Lung (tissue), 12 donors: ENCODE data around the gene UBA5. TPM values are rescaled to one million over a fixed set of nuclear protein-coding genes. Genes with fewer than 3 reads are reported as not detected.
A peak's percentile ranks its signal among the peaks of the same experiment; 100 is the strongest.

Experiments used
- ATAC-seq: fragments of 200-7000 bp; cut with Tn5 transposase; one replicate; pipeline ENCODE4 v1.9.1; 2020; ENCODE audit warnings: moderate number of reproducible peaks; ENCODE audit not compliant: insufficient read depth, low FRiP score
- DNase-seq, 3 donors: peaks; one replicate each; pipeline ENCODE4 v3.0.0-alpha.2; 2013 to 2017
- H3K27ac ChIP-seq, 2 donors: one replicate each; pipeline ENCODE4 v1.5.1; 2013; ENCODE audit warnings: mild to moderate bottlenecking in 2 of 2, moderate library complexity in 2 of 2, control low read depth in 1 of 2, inconsistent platforms in 1 of 2, low read depth in 1 of 2, low read length in 1 of 2
- H3K27me3 ChIP-seq, 3 donors: one replicate each; pipeline ENCODE4 v1.5.1; 2013; ENCODE audit warnings: low read length in 2 of 3; ENCODE audit not compliant: control insufficient read depth in 3 of 3, insufficient read depth in 3 of 3
- H3K36me3 ChIP-seq, 4 donors: one replicate each; pipeline ENCODE4 v1.5.1; 2013; ENCODE audit warnings: low read length in 4 of 4, mild to moderate bottlenecking in 1 of 4, moderate library complexity in 1 of 4; ENCODE audit not compliant: control insufficient read depth in 4 of 4, insufficient read depth in 4 of 4
- H3K4me1 ChIP-seq, 5 donors: one replicate each; pipeline ENCODE4 v1.5.1; 2013; ENCODE audit warnings: low read length in 5 of 5, mild to moderate bottlenecking in 2 of 5, moderate library complexity in 1 of 5; ENCODE audit not compliant: control insufficient read depth in 5 of 5, insufficient read depth in 5 of 5
- H3K4me3 ChIP-seq: one replicate; pipeline ENCODE4 v1.5.1; 2013; ENCODE audit warnings: mild to moderate bottlenecking, control low read depth, moderate library complexity
- H3K9ac ChIP-seq, 2 donors: one replicate each; pipeline ENCODE4 v1.5.1; 2013; ENCODE audit warnings: low read length in 2 of 2, control low read depth in 1 of 2; ENCODE audit not compliant: insufficient read depth in 1 of 2
- H3K9me3 ChIP-seq, 4 donors: one replicate each; pipeline ENCODE4 v1.5.1; 2013; ENCODE audit warnings: low read length in 3 of 4, mild to moderate bottlenecking in 1 of 4, moderate library complexity in 1 of 4; ENCODE audit not compliant: control insufficient read depth in 4 of 4, insufficient read depth in 3 of 4
- WGBS, 2 donors: extraction: QIAGEN DNeasy Blood & Tissue Kit; methylation state at CpG; one replicate each; pipeline ENCODE4 v1.1.7; 2013; 5-methylcytosine and 5-hydroxymethylcytosine counted together
- polyA plus RNA-seq, 2 donors: library from polyadenylated mRNA; stranded (reverse); fragments of 200-250 nt; gene quantifications; one replicate each; pipeline ENCODE4 v1.2.1, GENCODE V29; 2013
- total RNA-seq, 2 donors: library from RNA; depleted of rRNA in 1 of 2; stranded (reverse); fragments of >200 nt in 1 of 2; gene quantifications; one replicate each; pipeline ENCODE4 v1.2.1, GENCODE V29; 2014 to 2021
- TF ChIP-seq, protein P1 (sequence below): IDR thresholded peaks from 2 replicates; pipeline ENCODE4 v1.5.1; 2012; ENCODE audit warnings: mild to moderate bottlenecking; ENCODE audit errors: control extremely low read depth, extremely low read depth
- donor health status: control.
- donor health status: control.
- donor health status: Bipolar disorder and iron deficiency.
- donor health status: healthy.
- donor health status: DM: yes; HTN: yes; CAD: no.

UBA5 gene
- total and polyA plus RNA-seq, 4 donors = 22.6 to 68.2 (median 33.9) TPM

DNA sequence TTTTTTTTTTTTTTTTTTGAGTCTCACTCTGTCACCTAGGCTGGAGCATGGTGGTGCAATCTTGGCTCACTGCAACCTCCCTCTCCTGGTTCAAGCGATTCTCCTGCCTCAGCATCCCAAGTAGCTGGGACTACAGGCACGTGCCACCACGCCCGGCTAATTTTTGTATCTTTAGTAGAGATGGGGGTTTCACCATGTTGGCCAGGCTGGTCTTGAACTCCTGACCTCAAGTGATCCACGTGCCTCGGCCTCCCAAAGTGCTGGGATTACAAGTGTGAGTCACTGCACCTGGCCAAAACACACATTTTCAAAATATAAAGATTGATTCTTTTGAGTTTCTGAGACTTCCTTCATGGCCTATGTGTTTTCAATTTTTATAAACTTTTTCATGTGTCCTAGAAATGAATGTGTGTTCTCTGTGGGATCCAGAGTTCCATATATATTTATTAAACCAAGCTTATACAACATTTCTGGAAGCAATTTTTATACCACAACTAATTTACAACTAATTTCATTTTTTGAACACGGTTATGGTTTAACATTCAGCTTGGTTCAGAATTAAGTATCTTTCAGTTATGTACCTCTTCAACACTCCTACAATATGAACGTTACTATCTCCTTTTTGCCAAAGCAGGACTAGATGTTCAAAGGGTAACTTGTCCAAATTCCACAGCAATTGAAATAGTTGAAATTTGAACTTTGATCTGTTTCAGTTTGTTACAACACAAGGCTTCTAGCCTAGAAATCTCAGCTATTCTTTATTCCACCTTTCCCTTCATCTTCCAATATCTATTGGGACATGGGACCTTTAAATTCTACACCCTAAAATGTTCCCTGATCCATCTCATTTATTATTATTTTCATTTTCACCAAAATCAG, 2.0 kb upstream of the UBA5 start:
- WGBS, 2 donors = 88 to 96% methylated on average over 8 of the region's 8 CpGs
- Histone ChIP-seq H3K4me3 (no peak overlapping the region), H3K4me1 (peaks cover 0 to 25% (median 7%) of the 10 kb centered on the region in 5 donors), H3K36me3 (no peaks in the 10 kb centered on the region), H3K9me3 (no peaks in the 10 kb centered on the region), H3K27me3 (no peaks in the 10 kb centered on the region), H3K9ac (no peak overlapping the region), H3K27ac (no peak overlapping the region)
- TF ChIP-seq, protein P1, sequence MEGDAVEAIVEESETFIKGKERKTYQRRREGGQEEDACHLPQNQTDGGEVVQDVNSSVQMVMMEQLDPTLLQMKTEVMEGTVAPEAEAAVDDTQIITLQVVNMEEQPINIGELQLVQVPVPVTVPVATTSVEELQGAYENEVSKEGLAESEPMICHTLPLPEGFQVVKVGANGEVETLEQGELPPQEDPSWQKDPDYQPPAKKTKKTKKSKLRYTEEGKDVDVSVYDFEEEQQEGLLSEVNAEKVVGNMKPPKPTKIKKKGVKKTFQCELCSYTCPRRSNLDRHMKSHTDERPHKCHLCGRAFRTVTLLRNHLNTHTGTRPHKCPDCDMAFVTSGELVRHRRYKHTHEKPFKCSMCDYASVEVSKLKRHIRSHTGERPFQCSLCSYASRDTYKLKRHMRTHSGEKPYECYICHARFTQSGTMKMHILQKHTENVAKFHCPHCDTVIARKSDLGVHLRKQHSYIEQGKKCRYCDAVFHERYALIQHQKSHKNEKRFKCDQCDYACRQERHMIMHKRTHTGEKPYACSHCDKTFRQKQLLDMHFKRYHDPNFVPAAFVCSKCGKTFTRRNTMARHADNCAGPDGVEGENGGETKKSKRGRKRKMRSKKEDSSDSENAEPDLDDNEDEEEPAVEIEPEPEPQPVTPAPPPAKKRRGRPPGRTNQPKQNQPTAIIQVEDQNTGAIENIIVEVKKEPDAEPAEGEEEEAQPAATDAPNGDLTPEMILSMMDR = no peak
- ATAC-seq (no peak), DNase-seq (no peak)

DNA sequence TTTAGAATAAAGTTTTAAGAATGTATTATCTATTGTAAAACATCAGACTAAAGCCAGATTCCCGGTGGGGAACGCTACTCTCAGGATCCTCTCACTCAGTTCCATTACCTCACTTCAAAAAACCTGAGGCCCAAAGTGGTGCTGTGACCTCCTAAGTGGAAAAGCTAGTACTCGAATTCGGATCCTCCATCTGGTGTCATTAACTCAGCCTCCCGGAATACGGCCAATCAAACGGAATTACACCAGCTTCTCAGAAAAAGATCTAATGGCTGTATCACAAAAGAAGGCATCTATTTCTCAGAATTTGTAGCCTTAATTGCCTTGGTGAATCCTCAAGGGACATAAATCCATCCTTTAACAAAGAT, 1.1 kb upstream of the UBA5 start:
- 8 to 17% methylated on average over 7 of the region's 7 CpGs for WGBS, 2 donors
- TF ChIP-seq, protein P1 = no peak
- ATAC-seq (no peak), DNase-seq (peak in 1 of 3 donors; percentile 14)
- Histone ChIP-seq H3K9me3 (no peaks in the 10 kb centered on the region), H3K4me3 (peak overlapping the region; percentile 89), H3K36me3 (no peaks in the 10 kb centered on the region), H3K9ac (peak overlapping the region; percentile 73 to 81), H3K27me3 (no peaks in the 10 kb centered on the region), H3K27ac (peak overlapping the region; percentile 93 to 99), H3K4me1 (peaks cover 0 to 25% (median 6%) of the 10 kb centered on the region in 5 donors)

DNA sequence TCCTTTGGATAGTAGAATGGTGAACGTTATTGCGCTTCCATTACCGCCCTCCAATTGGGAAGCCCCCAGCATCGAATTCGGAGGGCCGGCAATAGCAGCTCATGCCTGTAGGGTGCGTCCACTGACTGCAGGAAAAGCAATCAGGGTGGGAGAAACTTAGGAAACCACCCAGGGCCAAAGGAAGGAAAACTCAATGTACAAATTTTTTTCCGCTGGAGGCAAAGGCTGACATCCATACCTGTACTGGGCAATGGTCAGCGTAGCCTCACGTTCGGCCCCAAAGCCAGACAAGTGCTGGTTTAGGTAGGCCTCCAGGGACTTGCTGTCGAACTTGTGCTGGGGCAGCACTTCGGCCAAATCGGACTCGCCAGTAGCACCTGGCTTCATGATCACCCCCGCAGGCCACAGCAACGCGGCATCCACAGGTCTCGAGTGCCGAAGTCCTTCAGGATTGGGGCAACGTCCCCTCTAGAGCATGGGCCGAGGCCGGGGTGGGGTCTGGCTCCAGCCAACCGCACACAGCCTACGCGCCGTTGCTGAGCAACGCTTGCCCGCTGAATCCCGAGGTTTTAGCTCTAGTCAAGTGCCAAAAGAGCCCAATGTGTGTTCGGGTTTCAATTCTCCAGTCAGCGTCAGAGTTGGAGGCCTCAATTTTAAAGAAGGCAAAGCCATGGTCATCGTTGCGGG, 621 bp upstream of the UBA5 start, which contains the start of gene ACAD11:
Gene ACAD11 (minus strand): TSS at position 445 of the 687 bp plus-strand sequence. CDS start 58 bp downstream, at position 387.
- H3K9ac ChIP-seq = peak within 1 kb of the TSS; percentile 73 to 81
- H3K4me3 ChIP-seq = peak within 1 kb of the TSS; percentile 89
- H3K27me3 ChIP-seq = no peaks in the 10 kb centered on the region
- TF ChIP-seq, protein P1 = peak; percentile 37
- peak; percentile 88 for ATAC-seq
- 0% methylated on average over 34 of the region's 34 CpGs for WGBS, 2 donors
- no peaks in the 10 kb centered on the region for H3K36me3 ChIP-seq
- DNase-seq = peak; percentile 79 to 87 (median 84)
- H3K27ac ChIP-seq = peak within 1 kb of the TSS; percentile 93 to 99
- H3K4me1 ChIP-seq = peaks cover 0 to 25% (median 5%) of the 10 kb centered on the region in 5 donors
- H3K9me3 ChIP-seq = no peaks in the 10 kb centered on the region
